HG02981 (cell line): Measurements from ENCODE around the gene IGFL4.
A peak's percentile ranks its signal among the peaks of the same experiment; 100 is the strongest.

ENCODE experiments used
- ATAC-seq: cut with Tn5 transposase; IDR thresholded peaks from one replicate; pipeline ENCODE4 v1.9.1; 2021; ENCODE audit warnings: mild to moderate bottlenecking, moderate library complexity; ENCODE audit not compliant: unreplicated experiment

IGFL4 gene

GRCh38 chr19:46022061-46022430, 18.8 kb downstream of the IGFL4 start:
- no peak for ATAC-seq

- no peak for ATAC-seq
Observed at GRCh38 chr19:46021531-46022041, 19.2 kb downstream of the IGFL4 start.

- ATAC-seq = no peak
Observed at GRCh38 chr19:46020819-46021125, 20.0 kb downstream of the IGFL4 start.

- ATAC-seq = no peak
Observed at GRCh38 chr19:46019270-46019669, 21.5 kb downstream of the IGFL4 start.

GRCh38 chr19:46018729-46019251, 22.0 kb downstream of the IGFL4 start:
- no peak for ATAC-seq

- ATAC-seq = no peak
Observed at GRCh38 chr19:46017874-46018675, 22.7 kb downstream of the IGFL4 start.

- ATAC-seq = no peak
Observed at GRCh38 chr19:46017095-46017429, 23.7 kb downstream of the IGFL4 start.

- peak; percentile 58 for ATAC-seq
Observed at GRCh38 chr19:46016426-46017094, 24.2 kb downstream of the IGFL4 start.

GRCh38 chr19:46015687-46016425, 24.9 kb downstream of the IGFL4 start:
- no peak for ATAC-seq

GRCh38 chr19:46014941-46015686, 25.7 kb downstream of the IGFL4 start:
- no peak for ATAC-seq

- ATAC-seq = no peak
Observed at GRCh38 chr19:46014534-46014933, 26.3 kb downstream of the IGFL4 start.

GRCh38 chr19:46009530-46010510, 31.0 kb downstream of the IGFL4 start:
- ATAC-seq = no peak

GRCh38 chr19:46006411-46006810, 34.4 kb downstream of the IGFL4 start:
- no peak for ATAC-seq

GRCh38 chr19:46002678-46003275, 38.0 kb downstream of the IGFL4 start:
- no peak for ATAC-seq

- no peak for ATAC-seq
Observed at GRCh38 chr19:46000491-46001246, 40.1 kb downstream of the IGFL4 start.

GRCh38 chr19:45999653-46000121, 41.1 kb downstream of the IGFL4 start:
- no peak for ATAC-seq

- ATAC-seq = no peak
Observed at GRCh38 chr19:45998834-45999233, 42.0 kb downstream of the IGFL4 start.

GRCh38 chr19:45996933-45997332, 43.9 kb downstream of the IGFL4 start:
- ATAC-seq = no peak
